ENCODE data around the gene PLCB3.
"Not testable (repeated sequence)": the region's sequence is repeated elsewhere in the genome, so short reads cannot be mapped to it uniquely, and the experiment has no call there.

Gene PLCB3

DNA sequence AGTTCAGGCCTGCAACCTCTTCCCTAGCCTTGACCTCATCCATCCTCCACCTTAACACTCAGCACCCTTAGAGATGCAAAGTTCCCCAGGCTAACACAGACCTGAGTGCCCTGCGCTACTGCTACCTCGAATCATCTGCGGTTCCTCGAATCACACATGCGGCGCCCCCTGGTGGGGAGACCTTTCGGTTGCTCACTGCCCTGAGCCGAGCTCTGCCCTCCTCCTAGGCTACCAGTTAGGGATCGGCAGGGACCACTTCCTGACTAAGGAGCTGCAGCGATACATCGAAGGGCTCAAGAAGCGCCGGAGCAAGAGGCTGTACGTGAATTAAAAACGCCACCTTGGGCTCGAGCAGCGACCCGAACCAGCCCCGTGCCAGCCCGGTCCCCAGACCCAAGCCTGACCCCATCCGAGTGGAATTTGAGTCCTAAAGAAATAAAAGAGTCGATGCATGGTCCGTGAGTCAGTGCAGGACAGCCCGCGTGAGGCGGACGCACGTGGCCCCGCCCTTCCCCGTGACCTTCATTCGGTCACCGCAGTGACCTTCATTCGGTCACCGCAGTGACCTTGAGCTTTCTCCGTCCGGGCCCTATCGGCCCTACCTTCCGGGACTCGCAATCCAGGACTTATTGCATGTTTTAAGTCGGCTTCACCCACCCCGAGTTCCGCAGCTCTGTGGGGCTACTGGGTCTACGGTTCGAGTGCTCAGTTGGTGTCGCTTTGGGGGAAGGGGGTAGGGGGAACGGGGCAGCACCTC is 53.2 kb downstream of the PLCB3 start:
- peak; percentile 92 for DNase-seq (ENCODE audit: low read depth)

DNA sequence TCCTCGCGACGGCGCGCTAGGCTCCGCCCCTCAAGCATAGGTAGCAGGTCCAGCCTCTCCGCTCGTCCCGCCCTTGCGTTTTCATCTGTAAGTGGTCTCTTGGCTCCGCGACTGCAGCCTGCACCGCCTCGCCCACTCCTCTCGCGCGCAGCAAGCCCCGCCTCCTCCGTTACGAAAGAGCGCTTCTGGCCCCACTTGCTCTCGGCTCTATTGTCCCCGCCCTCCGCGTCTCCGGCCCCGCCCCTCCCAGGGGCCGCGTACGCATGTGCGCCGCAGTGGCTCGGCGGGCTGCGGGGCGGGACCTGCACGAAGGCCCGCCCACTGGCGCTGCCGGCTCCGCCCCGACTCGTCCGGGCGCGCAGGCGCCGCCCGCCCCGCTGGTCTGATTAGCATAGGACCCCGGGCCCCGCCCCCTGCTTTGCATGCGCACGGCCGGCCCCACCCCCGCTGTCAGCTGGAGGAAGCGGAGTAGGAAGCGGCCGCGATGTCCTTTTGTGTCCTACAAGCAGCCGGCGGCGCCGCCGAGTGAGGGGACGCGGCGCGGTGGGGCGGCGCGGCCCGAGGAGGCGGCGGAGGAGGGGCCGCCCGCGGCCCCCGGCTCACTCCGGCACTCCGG is 53.9 kb downstream of the PLCB3 start, which contains the start of gene ESRRA:
Gene ESRRA, plus strand, starts transcription at position 450 of the 616 bp plus-strand sequence. CDS start 1,656 bp downstream, outside the sequence.
- peak; percentile 99 for DNase-seq (ENCODE audit: low read depth)

DNA sequence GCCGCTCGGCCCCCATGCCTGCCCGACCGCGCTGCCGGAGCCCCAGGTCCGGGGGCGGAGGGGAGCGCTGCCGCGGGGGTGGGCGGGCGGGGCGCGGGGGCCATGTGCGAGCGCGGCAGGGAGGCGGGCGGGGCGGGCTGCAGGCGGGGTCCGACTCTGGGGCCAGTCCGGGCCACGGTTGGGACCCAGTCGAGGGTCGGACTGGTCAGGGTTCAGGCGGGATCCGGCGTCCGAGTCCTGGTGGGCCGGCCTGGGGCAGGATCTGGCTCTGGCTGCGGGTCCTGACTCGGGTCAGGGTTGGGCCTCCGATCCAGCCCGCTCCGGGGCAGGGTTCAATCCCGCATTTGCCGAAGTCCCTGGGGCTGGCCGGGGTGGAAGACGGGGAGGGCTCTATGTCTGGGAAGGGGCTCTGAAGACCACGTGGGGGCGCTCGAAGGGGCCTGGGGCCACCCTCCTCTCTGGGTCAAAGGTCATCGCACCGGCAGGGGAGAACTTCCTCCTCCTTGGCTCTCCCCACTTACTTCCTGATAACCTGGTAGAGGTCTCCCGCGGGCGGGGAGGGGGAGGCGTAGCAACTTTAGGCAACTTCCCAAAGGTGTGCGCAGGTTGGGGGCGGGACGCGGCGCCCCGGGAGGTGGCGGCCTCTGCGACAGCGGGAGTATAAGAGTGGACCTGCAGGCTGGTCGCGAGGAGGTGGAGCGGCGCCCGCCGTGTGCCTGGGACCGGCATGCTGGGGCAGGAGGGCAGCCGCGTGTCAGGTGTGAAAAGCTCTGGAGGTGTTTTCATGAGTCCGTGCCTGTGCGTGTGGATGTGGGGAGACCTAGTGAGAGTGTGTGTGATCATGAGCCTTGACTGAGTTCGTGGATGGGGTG is 54.6 kb downstream of the PLCB3 start:
- peak; percentile 52 for DNase-seq (ENCODE audit: low read depth)

DNA sequence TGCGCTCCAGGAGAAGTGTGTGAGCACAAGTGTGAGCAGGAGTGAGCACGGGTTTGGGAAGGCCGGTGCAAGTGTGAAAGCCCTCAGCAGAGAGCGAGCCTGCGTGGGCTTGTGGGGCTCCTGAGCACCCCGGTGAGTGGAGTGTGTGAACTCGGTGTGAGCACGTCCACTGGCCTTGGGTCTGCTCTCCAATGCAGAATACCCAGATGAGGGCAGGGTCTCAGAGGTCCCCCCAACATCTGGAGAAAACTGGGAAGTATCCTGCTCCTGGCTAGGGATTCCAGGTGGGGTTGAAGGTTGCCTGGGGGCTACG is 55.2 kb downstream of the PLCB3 start:
- no peak for DNase-seq (ENCODE audit: low read depth)

DNA sequence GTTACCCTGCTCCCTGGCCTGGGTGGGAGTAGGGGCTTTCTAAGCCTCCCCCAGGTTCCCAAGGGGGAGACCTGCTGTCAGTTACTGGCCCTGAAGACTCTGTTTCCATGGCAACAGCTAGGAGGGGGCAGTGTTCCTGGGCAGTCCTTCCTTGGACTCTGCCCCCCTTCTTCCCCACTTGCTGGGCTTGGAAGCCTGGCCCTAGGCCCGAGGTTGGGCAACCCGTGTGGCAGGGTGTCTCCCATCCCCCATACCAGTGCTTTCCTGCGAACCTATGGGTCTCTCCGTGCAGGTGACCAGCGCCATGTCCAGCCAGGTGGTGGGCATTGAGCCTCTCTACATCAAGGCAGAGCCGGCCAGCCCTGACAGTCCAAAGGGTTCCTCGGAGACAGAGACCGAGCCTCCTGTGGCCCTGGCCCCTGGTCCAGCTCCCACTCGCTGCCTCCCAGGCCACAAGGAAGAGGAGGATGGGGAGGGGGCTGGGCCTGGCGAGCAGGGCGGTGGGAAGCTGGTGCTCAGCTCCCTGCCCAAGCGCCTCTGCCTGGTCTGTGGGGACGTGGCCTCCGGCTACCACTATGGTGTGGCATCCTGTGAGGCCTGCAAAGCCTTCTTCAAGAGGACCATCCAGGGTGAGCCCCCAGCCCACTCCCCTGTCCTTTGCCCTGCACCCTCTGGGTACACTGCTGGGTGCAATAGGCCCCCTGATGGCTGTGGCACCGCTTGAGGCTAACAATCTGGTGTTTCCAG is 55.7 kb downstream of the PLCB3 start:
- DNase-seq (ENCODE audit: low read depth), result no peak

DNA sequence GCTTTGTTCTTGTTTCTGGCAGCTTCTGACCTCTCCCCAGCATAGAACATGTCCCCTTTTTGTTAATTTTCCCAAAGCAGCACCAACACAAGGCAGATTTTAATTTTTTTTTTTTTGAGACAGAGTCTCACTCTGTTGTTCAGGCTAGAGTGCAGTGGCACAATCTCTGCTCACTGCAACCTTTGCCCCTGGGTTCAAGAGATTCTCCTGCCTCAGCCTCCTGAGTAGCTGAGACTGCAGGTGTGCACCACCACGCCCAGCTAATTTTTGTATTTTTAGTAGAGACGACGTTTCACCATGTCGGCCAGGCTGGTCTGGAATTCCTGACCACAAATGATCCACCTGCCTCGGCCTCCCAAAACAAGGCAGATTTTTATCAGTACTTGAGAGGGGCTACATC is 56.5 kb downstream of the PLCB3 start:
- not testable (repeated sequence) for DNase-seq (ENCODE audit: low read depth)

DNA sequence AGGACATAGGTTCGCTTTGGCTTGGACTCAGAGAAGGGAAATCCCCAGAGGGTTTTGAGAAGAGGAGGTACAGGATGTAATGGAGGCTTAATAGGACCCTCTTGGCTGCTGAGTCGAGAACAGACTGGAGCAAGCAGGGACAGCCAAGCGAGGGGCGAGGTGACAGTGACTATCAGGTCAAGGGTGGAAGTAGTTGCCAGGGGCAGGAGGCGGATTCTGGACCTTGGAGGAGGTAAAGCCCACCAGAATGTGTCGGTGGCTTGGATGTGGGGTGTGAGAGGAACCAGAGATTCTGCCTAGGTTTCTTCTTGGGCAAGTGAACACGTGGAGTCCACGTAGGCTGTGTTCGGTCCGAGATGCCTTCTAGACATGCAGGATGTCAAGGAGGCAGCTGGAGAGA is 61.6 kb downstream of the PLCB3 start:
- DNase-seq (ENCODE audit: low read depth), result no peak

DNA sequence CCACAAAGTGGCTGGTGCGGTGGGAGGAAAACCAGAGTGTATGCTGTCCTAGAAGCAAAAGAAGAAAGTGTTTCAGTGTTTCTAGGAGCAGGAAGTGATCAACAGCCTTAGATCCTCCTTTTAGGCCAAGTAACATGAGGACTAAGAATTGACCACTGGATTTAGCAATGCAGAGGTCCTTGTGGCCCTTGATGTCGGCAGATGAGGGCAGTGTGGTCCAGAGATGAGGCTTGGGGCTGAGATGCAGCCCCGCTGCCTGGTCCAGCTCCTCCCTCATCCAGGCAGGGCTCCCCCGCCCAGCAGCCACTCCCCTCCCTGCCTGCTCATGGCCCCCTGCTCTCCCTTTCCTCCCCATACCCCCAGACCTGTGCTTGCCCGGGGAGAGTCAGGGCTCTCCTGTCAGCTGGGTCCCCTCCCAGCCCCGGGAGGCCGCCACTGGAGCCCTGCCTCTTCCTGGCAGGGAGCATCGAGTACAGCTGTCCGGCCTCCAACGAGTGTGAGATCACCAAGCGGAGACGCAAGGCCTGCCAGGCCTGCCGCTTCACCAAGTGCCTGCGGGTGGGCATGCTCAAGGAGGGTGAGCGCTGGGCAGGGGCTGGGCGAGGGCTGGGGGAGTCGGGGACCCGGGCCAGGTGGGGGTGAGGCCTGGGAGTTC is 62.3 kb downstream of the PLCB3 start:
- no peak for DNase-seq (ENCODE audit: low read depth)

DNA sequence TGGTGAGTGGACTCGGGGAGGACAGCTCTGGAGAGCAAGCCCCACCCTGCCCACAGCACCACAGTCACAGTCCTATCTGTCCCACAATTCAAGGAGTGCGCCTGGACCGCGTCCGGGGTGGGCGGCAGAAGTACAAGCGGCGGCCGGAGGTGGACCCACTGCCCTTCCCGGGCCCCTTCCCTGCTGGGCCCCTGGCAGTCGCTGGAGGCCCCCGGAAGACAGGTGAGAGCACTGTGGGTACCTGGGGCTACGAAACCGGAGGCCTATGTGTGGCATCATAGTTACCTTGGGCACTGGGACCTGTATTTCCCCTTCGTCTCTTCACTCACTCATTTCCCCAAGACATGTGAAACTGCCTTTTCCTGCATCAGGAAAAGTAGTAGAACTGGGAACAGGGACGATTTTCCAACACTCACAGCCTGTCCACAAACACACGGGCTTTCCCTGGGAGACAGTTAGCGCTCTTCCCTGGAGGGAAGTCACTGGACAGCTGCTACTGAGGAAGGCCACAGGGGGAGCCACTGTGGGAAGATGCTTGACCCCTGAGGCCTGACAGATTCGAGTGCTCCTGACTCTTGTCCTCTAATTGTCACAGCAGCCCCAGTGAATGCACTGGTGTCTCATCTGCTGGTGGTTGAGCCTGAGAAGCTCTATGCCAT is 62.9 kb downstream of the PLCB3 start:
- no peak for DNase-seq (ENCODE audit: low read depth)

DNA sequence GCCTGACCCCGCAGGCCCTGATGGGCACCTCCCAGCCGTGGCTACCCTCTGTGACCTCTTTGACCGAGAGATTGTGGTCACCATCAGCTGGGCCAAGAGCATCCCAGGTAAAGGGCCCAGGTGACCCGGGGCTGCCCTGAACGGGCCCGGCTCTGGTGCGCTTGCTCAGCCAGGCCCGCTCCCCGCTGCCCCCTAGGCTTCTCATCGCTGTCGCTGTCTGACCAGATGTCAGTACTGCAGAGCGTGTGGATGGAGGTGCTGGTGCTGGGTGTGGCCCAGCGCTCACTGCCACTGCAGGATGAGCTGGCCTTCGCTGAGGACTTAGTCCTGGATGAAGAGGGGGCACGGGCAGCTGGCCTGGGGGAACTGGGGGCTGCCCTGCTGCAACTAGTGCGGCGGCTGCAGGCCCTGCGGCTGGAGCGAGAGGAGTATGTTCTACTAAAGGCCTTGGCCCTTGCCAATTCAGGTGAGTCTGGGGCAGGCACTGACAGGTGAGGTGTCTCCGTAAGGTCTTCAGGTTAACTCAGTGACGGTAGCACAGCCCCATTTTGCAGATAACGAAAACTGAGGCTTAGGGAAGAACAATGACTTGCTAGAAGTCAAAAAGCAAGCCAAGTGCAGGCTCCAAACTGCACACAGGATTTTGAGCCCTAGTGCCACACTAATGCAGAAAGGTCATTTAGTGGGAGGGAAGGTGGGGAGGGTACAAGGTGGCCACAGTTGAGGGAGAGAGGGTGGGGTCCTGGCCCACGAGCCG is 63.7 kb downstream of the PLCB3 start:
- no peak for DNase-seq (ENCODE audit: low read depth)

DNA sequence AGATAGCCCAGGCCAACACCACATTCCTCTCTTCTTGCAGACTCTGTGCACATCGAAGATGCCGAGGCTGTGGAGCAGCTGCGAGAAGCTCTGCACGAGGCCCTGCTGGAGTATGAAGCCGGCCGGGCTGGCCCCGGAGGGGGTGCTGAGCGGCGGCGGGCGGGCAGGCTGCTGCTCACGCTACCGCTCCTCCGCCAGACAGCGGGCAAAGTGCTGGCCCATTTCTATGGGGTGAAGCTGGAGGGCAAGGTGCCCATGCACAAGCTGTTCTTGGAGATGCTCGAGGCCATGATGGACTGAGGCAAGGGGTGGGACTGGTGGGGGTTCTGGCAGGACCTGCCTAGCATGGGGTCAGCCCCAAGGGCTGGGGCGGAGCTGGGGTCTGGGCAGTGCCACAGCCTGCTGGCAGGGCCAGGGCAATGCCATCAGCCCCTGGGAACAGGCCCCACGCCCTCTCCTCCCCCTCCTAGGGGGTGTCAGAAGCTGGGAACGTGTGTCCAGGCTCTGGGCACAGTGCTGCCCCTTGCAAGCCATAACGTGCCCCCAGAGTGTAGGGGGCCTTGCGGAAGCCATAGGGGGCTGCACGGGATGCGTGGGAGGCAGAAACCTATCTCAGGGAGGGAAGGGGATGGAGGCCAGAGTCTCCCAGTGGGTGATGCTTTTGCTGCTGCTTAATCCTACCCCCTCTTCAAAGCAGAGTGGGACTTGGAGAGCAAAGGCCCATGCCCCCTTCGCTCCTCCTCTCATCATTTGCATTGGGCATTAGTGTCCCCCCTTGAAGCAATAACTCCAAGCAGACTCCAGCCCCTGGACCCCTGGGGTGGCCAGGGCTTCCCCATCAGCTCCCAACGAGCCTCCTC is 64.6 kb downstream of the PLCB3 start:
- DNase-seq (ENCODE audit: low read depth), result not testable (repeated sequence)

DNA sequence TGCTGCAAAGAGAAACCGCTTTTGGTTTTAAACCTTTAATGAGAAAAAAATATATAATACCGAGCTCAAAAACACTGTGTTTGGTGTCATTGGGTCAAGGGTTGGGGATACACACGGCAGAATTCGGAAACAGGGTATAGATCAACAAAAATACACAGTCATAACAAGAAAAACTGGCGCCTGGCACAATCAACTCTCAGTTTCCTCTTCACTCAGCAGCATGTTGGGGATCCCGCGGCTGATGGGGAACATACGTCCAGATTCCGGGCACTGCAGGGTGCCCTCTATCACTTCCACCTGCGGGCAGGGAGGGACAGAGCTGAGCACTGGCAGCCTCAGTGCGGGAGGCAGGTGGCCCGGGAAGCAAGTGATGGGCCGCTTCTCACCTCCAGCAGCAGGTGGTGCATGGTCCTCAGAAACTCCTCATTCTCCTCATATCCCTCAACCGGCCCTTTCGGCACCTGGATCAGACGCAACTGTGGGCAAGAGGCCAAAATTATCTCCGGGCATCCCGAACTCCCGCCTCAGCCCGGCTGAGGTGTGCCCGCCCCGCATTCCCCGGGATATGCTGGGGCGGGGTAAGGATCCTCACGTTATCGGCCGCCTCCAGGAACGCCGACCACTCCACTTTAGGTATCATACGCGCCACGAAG is 65.5 kb downstream of the PLCB3 start:
- DNase-seq (ENCODE audit: low read depth), result no peak

DNA sequence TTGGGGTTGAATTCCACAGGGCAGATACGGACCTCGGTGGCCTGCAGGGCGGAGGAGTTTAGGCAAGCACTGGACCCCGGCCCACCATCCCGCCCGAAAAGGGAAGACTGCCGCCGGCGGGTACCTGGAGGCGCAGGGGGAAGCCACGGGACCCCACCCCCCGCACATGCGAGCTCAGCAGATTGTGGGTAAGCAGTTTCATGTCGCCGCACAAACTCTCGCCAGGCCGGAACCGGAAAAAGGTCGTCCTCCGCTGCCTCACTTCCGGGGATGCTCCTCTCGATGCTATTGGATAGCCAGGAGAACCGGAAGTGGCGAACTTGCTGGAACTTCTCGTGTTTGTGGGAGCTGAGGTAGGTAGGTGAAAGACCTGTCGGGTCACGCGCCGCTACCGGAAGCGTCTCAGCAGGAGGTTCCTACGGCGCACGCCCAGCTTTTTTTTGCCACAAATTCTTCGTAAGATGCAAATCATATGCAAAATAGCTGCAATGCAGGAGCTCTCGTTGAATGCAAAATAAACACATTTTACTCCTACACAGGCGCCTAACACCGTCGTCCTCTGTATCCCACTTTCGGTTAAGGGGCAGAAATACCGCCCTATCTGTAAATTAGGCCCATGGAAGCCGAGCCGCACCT is 66.1 kb downstream of the PLCB3 start, which contains the start of gene TRMT112:
Gene TRMT112, minus strand, starts transcription at position 235 of the 636 bp plus-strand sequence. Its CDS starts 33 bp downstream, at position 202.
- peak; percentile 91 for DNase-seq (ENCODE audit: low read depth)

DNA sequence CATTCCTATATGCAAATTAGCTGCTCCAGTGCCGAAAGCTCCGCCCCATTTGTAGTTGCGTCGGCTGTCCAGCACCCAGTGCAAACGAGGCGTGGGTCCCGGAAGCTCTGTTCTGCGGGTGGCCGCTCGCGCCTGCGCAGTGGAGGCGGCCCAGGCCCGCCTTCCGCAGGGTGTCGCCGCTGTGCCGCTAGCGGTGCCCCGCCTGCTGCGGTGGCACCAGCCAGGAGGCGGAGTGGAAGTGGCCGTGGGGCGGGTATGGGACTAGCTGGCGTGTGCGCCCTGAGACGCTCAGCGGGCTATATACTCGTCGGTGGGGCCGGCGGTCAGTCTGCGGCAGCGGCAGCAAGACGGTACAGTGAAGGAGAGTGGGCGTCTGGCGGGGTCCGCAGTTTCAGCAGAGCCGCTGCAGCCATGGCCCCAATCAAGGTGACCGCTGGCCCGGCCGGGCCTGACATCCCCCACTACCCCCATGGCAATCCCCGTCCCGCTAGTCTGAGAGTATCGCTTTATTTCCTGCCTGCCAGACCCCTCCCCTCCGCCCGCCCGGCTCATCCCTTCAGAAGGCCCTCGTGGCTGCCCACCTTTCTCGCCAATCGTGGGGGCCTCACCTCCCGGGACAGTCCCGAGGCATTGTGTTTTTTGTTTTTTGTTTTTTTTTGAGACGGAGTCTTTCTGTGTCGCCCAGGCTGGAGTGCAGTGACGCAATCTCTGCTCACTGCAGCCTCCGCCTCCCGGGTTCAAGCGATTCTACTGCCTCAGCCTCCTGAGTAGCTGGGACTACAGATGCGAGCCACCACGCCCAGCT is 66.8 kb downstream of the PLCB3 start, which contains the start of gene PRDX5:
Gene PRDX5, plus strand, starts transcription at position 161 of the 805 bp plus-strand sequence. Its CDS starts 95 bp downstream, at position 256.
- DNase-seq (ENCODE audit: low read depth), result peak; percentile 90
